GM18861 (cell line): ENCODE data around the gene GAB1.

ENCODE experiments used
- ATAC-seq: cut with Tn5 transposase; IDR thresholded peaks from one replicate; pipeline ENCODE4 v1.9.1; 2021; ENCODE audit not compliant: unreplicated experiment

The GAB1 gene

GRCh38 chr4:143336781-143337599 lies at the start of gene GAB1:
TSS of gene GAB1 (plus strand) at chr4:143336876. CDS start at chr4:143337189, 313 bp downstream.
- ATAC-seq, result peak; percentile 71

- ATAC-seq, result no peak
These were observed 49.1 kb upstream of the GAB1 start for GRCh38 chr4:143287572-143287923.

- no peak for ATAC-seq
These were observed 48.5 kb upstream of the GAB1 start for GRCh38 chr4:143288171-143288570.

- no peak for ATAC-seq
These were observed 47.3 kb upstream of the GAB1 start for GRCh38 chr4:143289370-143289769.

- no peak for ATAC-seq
These were observed 45.4 kb upstream of the GAB1 start for GRCh38 chr4:143291314-143291713.

GRCh38 chr4:143292858-143293257 lies 43.8 kb upstream of the GAB1 start:
- ATAC-seq, result no peak

GRCh38 chr4:143294310-143294709 lies 42.4 kb upstream of the GAB1 start:
- no peak for ATAC-seq

GRCh38 chr4:143294710-143295275 lies 41.9 kb upstream of the GAB1 start:
- ATAC-seq, result no peak

GRCh38 chr4:143296397-143297067 lies 40.1 kb upstream of the GAB1 start:
- no peak for ATAC-seq

GRCh38 chr4:143300860-143301259 lies 35.8 kb upstream of the GAB1 start:
- no peak for ATAC-seq

GRCh38 chr4:143302536-143302935 lies 34.1 kb upstream of the GAB1 start:
- no peak for ATAC-seq

GRCh38 chr4:143306788-143307187 lies 29.9 kb upstream of the GAB1 start:
- no peak for ATAC-seq

GRCh38 chr4:143307531-143307930 lies 29.1 kb upstream of the GAB1 start:
- ATAC-seq, result no peak

GRCh38 chr4:143308377-143308776 lies 28.3 kb upstream of the GAB1 start:
- no peak for ATAC-seq

- no peak for ATAC-seq
These were observed 24.8 kb upstream of the GAB1 start for GRCh38 chr4:143311924-143312323.

- ATAC-seq, result no peak
These were observed 23.2 kb upstream of the GAB1 start for GRCh38 chr4:143313521-143313920.

- no peak for ATAC-seq
These were observed 22.7 kb upstream of the GAB1 start for GRCh38 chr4:143313996-143314395.

GRCh38 chr4:143320113-143320512 lies 16.6 kb upstream of the GAB1 start:
- no peak for ATAC-seq

- no peak for ATAC-seq
These were observed 9.9 kb upstream of the GAB1 start for GRCh38 chr4:143326735-143327134.

- no peak for ATAC-seq
These were observed 6.7 kb upstream of the GAB1 start for GRCh38 chr4:143329985-143330384.

GRCh38 chr4:143335979-143336780 lies 496 bp upstream of the GAB1 start:
- ATAC-seq, result peak; percentile 46
